ENCODE data around the gene TOP3B.

The TOP3B gene

GRCh38 chr22:21952586-21953571 lies 29.7 kb downstream of the TOP3B start, which contains the start of gene PPM1F:
Gene PPM1F (minus strand): TSS chr22:21952848. CDS start chr22:21946048, 6,800 bp downstream.
- peak; percentile 45 for TF ChIP-seq CTCF (IDR thresholded peaks at IDR 0.05; ENCODE audit: low read depth, low read length)
- H3K4me3 ChIP-seq (ENCODE audit: low read depth, low read length): peak within 1 kb of the TSS; percentile 66

GRCh38 chr22:21951931-21952465 lies 30.6 kb downstream of the TOP3B start:
- H3K4me3 ChIP-seq (ENCODE audit: low read depth, low read length): peak overlapping the region; percentile 66
- TF ChIP-seq CTCF (IDR thresholded peaks at IDR 0.05; ENCODE audit: low read depth, low read length): no peak

GRCh38 chr22:21951062-21951461 lies 31.5 kb downstream of the TOP3B start:
- no peak for TF ChIP-seq CTCF (IDR thresholded peaks at IDR 0.05; ENCODE audit: low read depth, low read length)
- H3K4me3 ChIP-seq (ENCODE audit: low read depth, low read length): no peak overlapping the region

- no peak overlapping the region for H3K4me3 ChIP-seq (ENCODE audit: low read depth, low read length)
Measured at GRCh38 chr22:21949948-21950347, 32.6 kb downstream of the TOP3B start.

GRCh38 chr22:21949569-21949918 lies 33.0 kb downstream of the TOP3B start:
- no peak for TF ChIP-seq CTCF (IDR thresholded peaks at IDR 0.05; ENCODE audit: low read depth, low read length)
- no peak overlapping the region for H3K4me3 ChIP-seq (ENCODE audit: low read depth, low read length)

More at GRCh38 chr22:21949948-21950347, 32.6 kb downstream of the TOP3B start:
- TF ChIP-seq CTCF (IDR thresholded peaks at IDR 0.05; ENCODE audit: low read depth, low read length): no peak

GRCh38 chr22:21948824-21949568 lies 33.6 kb downstream of the TOP3B start:
- TF ChIP-seq CTCF (IDR thresholded peaks at IDR 0.05; ENCODE audit: low read depth, low read length): no peak
- H3K4me3 ChIP-seq (ENCODE audit: low read depth, low read length): no peak overlapping the region
